ENCODE results near the gene ZNF444. TPM values are rescaled to one million over a fixed set of nuclear protein-coding genes. Genes with fewer than 3 reads are reported as not detected.
A peak's percentile ranks its signal among the peaks of the same experiment; 100 is the strongest.

Gene ZNF444
- total and polyA plus RNA-seq, 2 of the 4 experiments (the other 2 are of a cell fraction) = 2.5 to 20.3 TPM

GRCh38 chr19:56110515-56111448, 30.3 kb upstream of the ZNF444 start:
- intact Hi-C loops (cut with micrococcal nuclease) = no loop called here
- dilution Hi-C loops (cut with HindIII; ENCODE audit: low sequenced_read_pairs, unreplicated experiment) = no loop called here
- ATAC-seq (ENCODE audit: low read depth) = peak; percentile 66
- no peak overlapping the region for H3K4me3 ChIP-seq (ENCODE audit: insufficient read depth, low read depth, low read length)
- H4K5ac ChIP-seq (ENCODE audit: low read depth, low read length) = no peak overlapping the region
- H4K8ac ChIP-seq (ENCODE audit: low read depth in 2 of 2, low read length in 2 of 2) = no peak overlapping the region
- H3K4ac ChIP-seq (ENCODE audit: low read depth, low read length) = no peak overlapping the region
- peaks cover 3 to 66% of the 10 kb centered on the region in 2 experiments; a peak in 3 of 4 replicates for H3K79me1 ChIP-seq (ENCODE audit: low read depth in 1 of 2, low read length in 2 of 2)
- H2AK9ac ChIP-seq (replicated peaks; ENCODE audit: low read depth, low read length, poor library complexity) = no peak overlapping the region
- no peak overlapping the region for H3K23ac ChIP-seq (ENCODE audit: low read depth, low read length)
- no peak overlapping the region for H3K9ac ChIP-seq (ENCODE audit: low read depth, low read length)
- in situ Hi-C loops (cut with MboI; ENCODE audit: low sequenced_read_pairs) = no loop called here
- peaks cover 27% of the 10 kb centered on the region for H3K4me1 ChIP-seq (ENCODE audit: control insufficient read depth, insufficient read depth, low read length)
- H3K27me3 ChIP-seq (ENCODE audit: control insufficient read depth, insufficient read depth, low read length) = no peaks in the 10 kb centered on the region
- peaks cover 87% of the 10 kb centered on the region for H4K20me1 ChIP-seq (ENCODE audit: insufficient read depth, low read length)
- peak overlapping the region; percentile 0 for H2BK5ac ChIP-seq (ENCODE audit: low read depth, low read length, poor library complexity, severe bottlenecking)
- ChIA-PET CTCF (no interaction called here), POLR2A (ENCODE audit: unreplicated experiment) (no interaction called here)
- no peak overlapping the region for H2BK20ac ChIP-seq (ENCODE audit: low read depth, low read length)
- H3K14ac ChIP-seq (replicated peaks; ENCODE audit: low read depth, low read length) = no peak overlapping the region
- no peaks in the 10 kb centered on the region for H3K9me3 ChIP-seq (ENCODE audit: control insufficient read depth, insufficient read depth, low read length)
- TF ChIP-seq SMC3 (IDR thresholded peaks at IDR 0.05; ENCODE audit: low read depth, low read length) (no peak), RFX5 (IDR thresholded peaks at IDR 0.05; ENCODE audit: low read depth, low read length) (no peak), USF2 (IDR thresholded peaks at IDR 0.05; ENCODE audit: low read depth, low read length) (no peak), BHLHE40 (IDR thresholded peaks at IDR 0.05; ENCODE audit: low read depth, low read length) (no peak), MAFK (IDR thresholded peaks at IDR 0.05; ENCODE audit: low read depth, low read length) (no peak), FOS (IDR thresholded peaks at IDR 0.05; ENCODE audit: low read depth, low read length) (no peak), RAD21 (IDR thresholded peaks at IDR 0.05; ENCODE audit: low read length) (no peak), CHD1 (IDR thresholded peaks at IDR 0.05; ENCODE audit: low read depth, low read length) (no peak), POLR2A (IDR thresholded peaks at IDR 0.05; ENCODE audit: low read depth, low read length) (no peak), CEBPB (IDR thresholded peaks at IDR 0.05; ENCODE audit: low read depth, low read length) (no peak), ELK1 (IDR thresholded peaks at IDR 0.05; ENCODE audit: borderline replicate concordance, low read depth, low read length) (no peak), NFE2L2 (IDR thresholded peaks at IDR 0.05; ENCODE audit: low read depth, low read length) (no peak), MXI1 (IDR thresholded peaks at IDR 0.05; ENCODE audit: borderline replicate concordance, low read depth, low read length) (no peak), MAZ (IDR thresholded peaks at IDR 0.05; ENCODE audit: borderline replicate concordance, low read depth, low read length) (no peak; the same call in 1 of the 2 replicates), RCOR1 (IDR thresholded peaks at IDR 0.05; ENCODE audit: insufficient replicate concordance, low read length) (no peak)
- peak overlapping the region; percentile 7; the same call in 1 of the 2 replicates for H3K4me2 ChIP-seq (ENCODE audit: low read depth, low read length)
- no peak overlapping the region for H3K18ac ChIP-seq (ENCODE audit: low read depth, low read length)
- H2BK120ac ChIP-seq (ENCODE audit: low read depth, low read length) = no peak overlapping the region
- peak overlapping the region; percentile 26; the same call in 1 of the 2 replicates for H3K27ac ChIP-seq (ENCODE audit: insufficient read depth, low read length)
- no CpG with 5 or more reads among the region's 12 CpGs for WGBS, 2 experiments (ENCODE audit: extremely low coverage in 2 of 2, insufficient read length in 1 of 2)
- peaks cover 11% of the 10 kb centered on the region for H3K9me1 ChIP-seq (ENCODE audit: insufficient read depth, low read length)
- H4K91ac ChIP-seq (ENCODE audit: insufficient read depth, low read depth, low read length) = no peak overlapping the region
- H3K56ac ChIP-seq (ENCODE audit: extremely low read depth, insufficient read depth, low read length) = no peak overlapping the region
- BruUV-seq (replicated peaks) = no TSS peak
- DNase-seq = peak; percentile 39
- no peak overlapping the region for H2BK15ac ChIP-seq (ENCODE audit: low read depth, low read length)
- H2AFZ ChIP-seq (replicated peaks; ENCODE audit: low read length, poor library complexity) = no peak overlapping the region
- H2AK5ac ChIP-seq (ENCODE audit: low read depth, low read length) = no peak overlapping the region
- peaks cover 6% of the 10 kb centered on the region; the same call in 1 of the 2 replicates for H3K36me3 ChIP-seq (ENCODE audit: control insufficient read depth, insufficient read depth, low read length)
